ENCODE results near the gene SH2B2.
"Not testable (repeated sequence)": the region's sequence is repeated elsewhere in the genome, so short reads cannot be mapped to it uniquely, and the experiment has no call there.

Gene SH2B2

GRCh38 chr7:102300643-102301221, 14.1 kb downstream of the SH2B2 start:
- no peak for TF ChIP-seq CTCF (IDR thresholded peaks at IDR 0.05; ENCODE audit: insufficient read depth, low read depth, low read length, missing control alignments)
- peak; percentile 2 for DNase-seq (ENCODE audit: low read depth)
- no peak overlapping the region for H3K4me3 ChIP-seq (ENCODE audit: low read depth, low read length)

GRCh38 chr7:102301367-102301766, 14.7 kb downstream of the SH2B2 start:
- H3K4me3 ChIP-seq (ENCODE audit: low read depth, low read length) = not testable (repeated sequence)

GRCh38 chr7:102302025-102302424, 15.4 kb downstream of the SH2B2 start:
- DNase-seq (ENCODE audit: low read depth) = peak; percentile 4
- no peak for TF ChIP-seq CTCF (IDR thresholded peaks at IDR 0.05; ENCODE audit: insufficient read depth, low read depth, low read length, missing control alignments)
- no peak overlapping the region for H3K4me3 ChIP-seq (ENCODE audit: low read depth, low read length)

More at GRCh38 chr7:102301367-102301766, 14.7 kb downstream of the SH2B2 start:
- DNase-seq (ENCODE audit: low read depth) = not testable (repeated sequence)

- 0 out of 2 replicates have a peak overlapping the region, but pooled peaks have one; percentile 9 for H3K4me3 ChIP-seq (ENCODE audit: low read depth, low read length)
- DNase-seq (ENCODE audit: low read depth) = peak; percentile 44
Measured at GRCh38 chr7:102303669-102304422, 17.2 kb downstream of the SH2B2 start.

GRCh38 chr7:102304668-102305067, 18.0 kb downstream of the SH2B2 start:
- TF ChIP-seq CTCF (IDR thresholded peaks at IDR 0.05; ENCODE audit: insufficient read depth, low read depth, low read length, missing control alignments) = no peak
- peak; percentile 3 for DNase-seq (ENCODE audit: low read depth)
- no peak overlapping the region for H3K4me3 ChIP-seq (ENCODE audit: low read depth, low read length)

More at GRCh38 chr7:102303669-102304422, 17.2 kb downstream of the SH2B2 start:
- TF ChIP-seq CTCF (IDR thresholded peaks at IDR 0.05; ENCODE audit: insufficient read depth, low read depth, low read length, missing control alignments) = no peak

- peak overlapping the region; percentile 62 for H3K4me3 ChIP-seq (ENCODE audit: low read depth, low read length)
- no peak for TF ChIP-seq CTCF (IDR thresholded peaks at IDR 0.05; ENCODE audit: insufficient read depth, low read depth, low read length, missing control alignments)
- peak; percentile 95 for DNase-seq (ENCODE audit: low read depth)
Measured at GRCh38 chr7:102305414-102306268, 19.0 kb downstream of the SH2B2 start.

Data from GM12865 (cell line).